ENCODE results near the gene PM20D2. TPM values are rescaled to one million over a fixed set of nuclear protein-coding genes. Genes with fewer than 3 reads are reported as not detected.

PM20D2 gene
- total RNA-seq, 2 experiments from 2014 or later = 5.2 to 5.3 TPM

- ChIA-PET POLR2A (no interaction called here), CTCF (no interaction called here)
- no peaks in the 10 kb centered on the region for H3K4me1 ChIP-seq (ENCODE audit: insufficient read depth, low read length)
- H3K36me3 ChIP-seq (ENCODE audit: insufficient read depth, low read length) = no peaks in the 10 kb centered on the region
- H3K27me3 ChIP-seq (ENCODE audit: control insufficient read depth in 1 of 2, insufficient read depth in 2 of 2, low read length in 2 of 2) = no peaks in the 10 kb centered on the region
- H3K9me3 ChIP-seq (ENCODE audit: control insufficient read depth in 1 of 2, insufficient read depth in 1 of 2, low read length in 2 of 2) = peaks cover 0 to 7% of the 10 kb centered on the region in 2 experiments
- intact Hi-C loops (cut with DNase I, micrococcal nuclease) = no loop called here
- Mint-ChIP-seq H3K27me3 (no peaks in the 10 kb centered on the region), H3K27ac (no peak overlapping the region), H3K4me3 (no peak overlapping the region), H3K4me1 (ENCODE audit: low read depth) (no peaks in the 10 kb centered on the region), H3K36me3 (ENCODE audit: low read depth) (peaks cover 5% of the 10 kb centered on the region), H3K9me3 (peaks cover 4% of the 10 kb centered on the region)
- DNase-seq (no peak), ATAC-seq (ENCODE audit: poor library complexity) (no peak)
- no peak overlapping the region for H3K4me3 ChIP-seq (ENCODE audit: low read length)
- H3K27ac ChIP-seq (ENCODE audit: low read depth in 1 of 2, low read length in 2 of 2) = no peak overlapping the region
- TF ChIP-seq CTCF (IDR thresholded peaks at IDR 0.05) = no peak
These were observed 13.8 kb upstream of the PM20D2 start for GRCh38 chr6:89132057-89132456.

- Histone ChIP-seq H3K9me3 (ENCODE audit: control insufficient read depth in 1 of 2, insufficient read depth in 1 of 2, low read length in 2 of 2) (no peaks in the 10 kb centered on the region), H3K4me3 (ENCODE audit: low read length) (no peak overlapping the region), H3K4me1 (ENCODE audit: insufficient read depth, low read length) (no peaks in the 10 kb centered on the region), H3K27me3 (ENCODE audit: control insufficient read depth in 1 of 2, insufficient read depth in 2 of 2, low read length in 2 of 2) (no peaks in the 10 kb centered on the region), H3K36me3 (ENCODE audit: insufficient read depth, low read length) (no peaks in the 10 kb centered on the region), H3K27ac (ENCODE audit: low read depth in 1 of 2, low read length in 2 of 2) (no peak overlapping the region)
- no peaks in the 10 kb centered on the region for H3K27me3 Mint-ChIP-seq
- ChIA-PET POLR2A (no interaction called here), CTCF (no interaction called here)
- no peak overlapping the region for H3K4me3 Mint-ChIP-seq
- intact Hi-C loops (cut with DNase I, micrococcal nuclease) = no loop called here
- TF ChIP-seq CTCF (IDR thresholded peaks at IDR 0.05) = no peak
- H3K9me3 Mint-ChIP-seq = no peaks in the 10 kb centered on the region
- no peak overlapping the region for H3K27ac Mint-ChIP-seq
- H3K36me3 Mint-ChIP-seq (ENCODE audit: low read depth) = no peaks in the 10 kb centered on the region
- no peak for DNase-seq
- H3K4me1 Mint-ChIP-seq (ENCODE audit: low read depth) = no peaks in the 10 kb centered on the region
- ATAC-seq (ENCODE audit: poor library complexity) = no peak
These were observed 11.9 kb upstream of the PM20D2 start for GRCh38 chr6:89133981-89134380.

- H3K36me3 Mint-ChIP-seq (ENCODE audit: low read depth) = no peaks in the 10 kb centered on the region
- Histone ChIP-seq H3K4me3 (ENCODE audit: low read length) (no peak overlapping the region), H3K9me3 (ENCODE audit: control insufficient read depth in 1 of 2, insufficient read depth in 1 of 2, low read length in 2 of 2) (no peaks in the 10 kb centered on the region), H3K36me3 (ENCODE audit: insufficient read depth, low read length) (no peaks in the 10 kb centered on the region), H3K27ac (ENCODE audit: low read depth in 1 of 2, low read length in 2 of 2) (no peak overlapping the region), H3K4me1 (ENCODE audit: insufficient read depth, low read length) (no peaks in the 10 kb centered on the region), H3K27me3 (ENCODE audit: control insufficient read depth in 1 of 2, insufficient read depth in 2 of 2, low read length in 2 of 2) (no peaks in the 10 kb centered on the region)
- ChIA-PET POLR2A (no interaction called here), CTCF (no interaction called here)
- DNase-seq (no peak), ATAC-seq (ENCODE audit: poor library complexity) (no peak)
- intact Hi-C loops (cut with DNase I, micrococcal nuclease) = no loop called here
- H3K4me1 Mint-ChIP-seq (ENCODE audit: low read depth) = no peaks in the 10 kb centered on the region
- no peak overlapping the region for H3K27ac Mint-ChIP-seq
- H3K4me3 Mint-ChIP-seq = no peak overlapping the region
- no peaks in the 10 kb centered on the region for H3K27me3 Mint-ChIP-seq
- no peaks in the 10 kb centered on the region for H3K9me3 Mint-ChIP-seq
- TF ChIP-seq CTCF (IDR thresholded peaks at IDR 0.05) = no peak
These were observed 11.1 kb upstream of the PM20D2 start for GRCh38 chr6:89134723-89135122.
